ENCODE data around the gene TOR2A.

DNA sequence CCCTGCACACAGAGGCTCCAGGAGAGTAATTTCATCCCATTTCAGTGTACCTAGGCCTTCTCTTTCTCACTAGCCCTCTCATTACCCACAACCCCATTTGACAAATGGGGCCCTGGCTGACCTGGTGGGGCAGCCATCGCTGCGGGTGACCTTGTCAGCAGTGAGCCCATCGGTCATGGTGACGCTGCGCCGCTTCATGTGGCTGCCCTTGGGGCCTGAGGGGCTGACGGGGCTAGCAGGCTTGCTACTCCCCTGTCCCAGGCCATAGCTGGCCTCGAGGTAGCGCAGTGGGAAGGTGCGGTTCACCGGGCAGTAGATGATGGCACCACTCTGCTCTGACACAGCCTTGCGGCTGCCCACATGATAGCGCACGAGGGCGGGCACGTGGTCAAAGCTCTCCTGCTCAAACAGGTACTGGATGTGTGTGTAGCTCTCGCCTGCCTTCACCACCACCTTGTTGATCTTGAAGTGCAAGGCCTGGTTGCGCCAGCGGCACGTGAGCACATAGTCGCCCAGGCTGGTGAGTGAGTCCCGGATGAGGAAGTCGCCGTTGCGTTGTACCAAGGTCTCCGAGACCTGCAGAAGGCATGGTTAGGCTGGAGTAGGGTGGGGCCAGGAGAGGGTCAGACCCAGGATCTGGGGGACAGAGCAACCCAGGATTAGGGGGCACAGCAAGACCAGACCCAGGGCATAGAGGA is 14.1 kb upstream of the TOR2A start:
- TF ChIP-seq, protein P1, sequence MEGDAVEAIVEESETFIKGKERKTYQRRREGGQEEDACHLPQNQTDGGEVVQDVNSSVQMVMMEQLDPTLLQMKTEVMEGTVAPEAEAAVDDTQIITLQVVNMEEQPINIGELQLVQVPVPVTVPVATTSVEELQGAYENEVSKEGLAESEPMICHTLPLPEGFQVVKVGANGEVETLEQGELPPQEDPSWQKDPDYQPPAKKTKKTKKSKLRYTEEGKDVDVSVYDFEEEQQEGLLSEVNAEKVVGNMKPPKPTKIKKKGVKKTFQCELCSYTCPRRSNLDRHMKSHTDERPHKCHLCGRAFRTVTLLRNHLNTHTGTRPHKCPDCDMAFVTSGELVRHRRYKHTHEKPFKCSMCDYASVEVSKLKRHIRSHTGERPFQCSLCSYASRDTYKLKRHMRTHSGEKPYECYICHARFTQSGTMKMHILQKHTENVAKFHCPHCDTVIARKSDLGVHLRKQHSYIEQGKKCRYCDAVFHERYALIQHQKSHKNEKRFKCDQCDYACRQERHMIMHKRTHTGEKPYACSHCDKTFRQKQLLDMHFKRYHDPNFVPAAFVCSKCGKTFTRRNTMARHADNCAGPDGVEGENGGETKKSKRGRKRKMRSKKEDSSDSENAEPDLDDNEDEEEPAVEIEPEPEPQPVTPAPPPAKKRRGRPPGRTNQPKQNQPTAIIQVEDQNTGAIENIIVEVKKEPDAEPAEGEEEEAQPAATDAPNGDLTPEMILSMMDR (IDR thresholded peaks at IDR 0.05; ENCODE audit: control extremely low read depth in 1 of 3, insufficient read depth in 1 of 3, low read depth in 1 of 3, low read length in 3 of 3), result no peak
- TF ChIP-seq POLR2A (IDR thresholded peaks at IDR 0.05; ENCODE audit: control extremely low read depth in 1 of 2, low read depth in 2 of 2, low read length in 2 of 2) (no peak), SUZ12 (IDR thresholded peaks at IDR 0.05; ENCODE audit: low read length) (no peak), RAD21 (IDR thresholded peaks at IDR 0.05 in 1 of 2, conservative IDR thresholded peaks at IDR 0.05 in 1 of 2; ENCODE audit: low read depth in 2 of 2, low read length in 2 of 2) (no peak)
